Measurements from ENCODE around the gene SMC3.

DNA sequence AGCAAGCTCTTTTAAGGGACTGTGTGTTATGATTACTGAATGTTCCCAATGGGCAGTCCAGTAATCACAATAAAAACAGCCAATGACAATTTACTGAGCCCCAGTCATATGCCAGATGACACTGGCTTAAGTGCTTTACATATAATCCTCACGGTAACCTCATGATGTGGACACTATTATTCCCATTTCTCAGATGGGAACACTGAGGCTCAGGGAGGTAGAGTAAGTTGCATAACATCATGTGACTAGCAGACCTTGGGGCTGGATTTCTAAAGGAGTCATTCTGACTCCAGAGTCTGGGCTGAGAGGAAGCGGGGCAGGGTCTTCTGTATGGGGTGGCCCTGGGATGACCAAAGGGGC is 69.1 kb downstream of the SMC3 start:
- TF ChIP-seq, protein P1, sequence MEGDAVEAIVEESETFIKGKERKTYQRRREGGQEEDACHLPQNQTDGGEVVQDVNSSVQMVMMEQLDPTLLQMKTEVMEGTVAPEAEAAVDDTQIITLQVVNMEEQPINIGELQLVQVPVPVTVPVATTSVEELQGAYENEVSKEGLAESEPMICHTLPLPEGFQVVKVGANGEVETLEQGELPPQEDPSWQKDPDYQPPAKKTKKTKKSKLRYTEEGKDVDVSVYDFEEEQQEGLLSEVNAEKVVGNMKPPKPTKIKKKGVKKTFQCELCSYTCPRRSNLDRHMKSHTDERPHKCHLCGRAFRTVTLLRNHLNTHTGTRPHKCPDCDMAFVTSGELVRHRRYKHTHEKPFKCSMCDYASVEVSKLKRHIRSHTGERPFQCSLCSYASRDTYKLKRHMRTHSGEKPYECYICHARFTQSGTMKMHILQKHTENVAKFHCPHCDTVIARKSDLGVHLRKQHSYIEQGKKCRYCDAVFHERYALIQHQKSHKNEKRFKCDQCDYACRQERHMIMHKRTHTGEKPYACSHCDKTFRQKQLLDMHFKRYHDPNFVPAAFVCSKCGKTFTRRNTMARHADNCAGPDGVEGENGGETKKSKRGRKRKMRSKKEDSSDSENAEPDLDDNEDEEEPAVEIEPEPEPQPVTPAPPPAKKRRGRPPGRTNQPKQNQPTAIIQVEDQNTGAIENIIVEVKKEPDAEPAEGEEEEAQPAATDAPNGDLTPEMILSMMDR (conservative IDR thresholded peaks at IDR 0.05; ENCODE audit: low read depth, low read length): no peak
- TF ChIP-seq EZH2 (IDR thresholded peaks at IDR 0.05; ENCODE audit: low read length, unreplicated experiment): no peak
- no peak for TF ChIP-seq EZH2phosphoT487 (IDR thresholded peaks at IDR 0.05; ENCODE audit: borderline replicate concordance, low read length)
